Measurements from ENCODE around the gene MYO1E. TPM values are rescaled to one million over a fixed set of nuclear protein-coding genes. Genes with fewer than 3 reads are reported as not detected.
A peak's percentile ranks its signal among the peaks of the same experiment; 100 is the strongest.

Gene MYO1E
- total and polyA plus RNA-seq, 4 donors: 6.7 to 70.9 (median 21.6) TPM

DNA sequence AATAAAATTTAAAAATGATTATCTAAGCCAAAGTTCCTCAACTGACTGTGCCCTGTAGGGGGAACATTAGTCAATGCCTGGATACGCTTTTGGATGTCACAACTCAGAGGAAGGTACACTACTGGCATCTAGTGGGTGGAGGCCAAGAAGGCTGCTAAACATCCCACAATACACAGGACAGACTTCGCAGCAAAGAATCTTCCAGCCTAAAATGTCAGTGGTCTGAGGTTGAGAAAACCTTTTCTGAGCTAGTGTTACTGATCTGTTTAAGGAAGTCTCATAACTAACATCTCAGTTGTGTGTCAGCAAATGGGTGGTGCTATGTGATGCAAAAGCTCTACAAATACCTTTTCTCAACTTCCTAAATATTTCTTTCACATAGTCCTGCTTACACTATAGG, 186.9 kb downstream of the MYO1E start:
- Histone ChIP-seq H3K4me3 (ENCODE audit: low read depth in 1 of 3, low read length in 3 of 3) (no peak overlapping the region), H3K36me3 (ENCODE audit: control insufficient read depth in 4 of 4, insufficient read depth in 3 of 4, low read depth in 1 of 4, low read length in 3 of 4) (peaks cover 8 to 49% (median 27%) of the 10 kb centered on the region in 4 donors)
- TF ChIP-seq EGR1 (IDR thresholded peaks at IDR 0.05; ENCODE audit: low read depth in 2 of 2): no peak
- peak; percentile 15 to 25 for TF ChIP-seq RAD21 (IDR thresholded peaks at IDR 0.05)

GRCh38 chr15:59180945-59181600, 191.6 kb downstream of the MYO1E start:
- Histone ChIP-seq H3K9ac (ENCODE audit: low read depth in 1 of 2, low read length in 2 of 2) (no peak overlapping the region), H3K36me3 (ENCODE audit: control insufficient read depth in 4 of 4, insufficient read depth in 3 of 4, low read depth in 1 of 4, low read length in 3 of 4) (peaks cover 0 to 38% (median 15%) of the 10 kb centered on the region in 4 donors), H3K4me1 (ENCODE audit: control insufficient read depth in 4 of 4, insufficient read depth in 4 of 4, low read length in 3 of 4) (no peaks in the 10 kb centered on the region), H3K27me3 (ENCODE audit: control insufficient read depth in 4 of 4, insufficient read depth in 4 of 4, low read length in 3 of 4) (no peaks in the 10 kb centered on the region), H3K9me3 (ENCODE audit: control insufficient read depth in 4 of 4, low read length in 3 of 4) (peaks cover 0 to 4% (median 0%) of the 10 kb centered on the region in 4 donors), H3K4me3 (ENCODE audit: low read depth in 1 of 3, low read length in 3 of 3) (no peak overlapping the region), H3K27ac (ENCODE audit: low read depth in 1 of 2, low read length in 2 of 2) (no peak overlapping the region)
- WGBS: 77% methylated on average over 5 of the region's 5 CpGs
- DNase-seq (ENCODE audit: low spot score): no peak
- TF ChIP-seq HNF4A (conservative IDR thresholded peaks at IDR 0.05) (no peak), NR2F2 (IDR thresholded peaks at IDR 0.05) (peak; percentile 22)

More for the DNA sequence above, 186.9 kb downstream of the MYO1E start:
- no peak for DNase-seq (ENCODE audit: low spot score)
- no peak overlapping the region for H3K9ac ChIP-seq (ENCODE audit: low read depth in 1 of 2, low read length in 2 of 2)
- peaks cover 0 to 4% (median 0%) of the 10 kb centered on the region in 4 donors for H3K9me3 ChIP-seq (ENCODE audit: control insufficient read depth in 4 of 4, low read length in 3 of 4)
- no peaks in the 10 kb centered on the region for H3K27me3 ChIP-seq (ENCODE audit: control insufficient read depth in 4 of 4, insufficient read depth in 4 of 4, low read length in 3 of 4)
- H3K4me1 ChIP-seq (ENCODE audit: control insufficient read depth in 4 of 4, insufficient read depth in 4 of 4, low read length in 3 of 4): no peaks in the 10 kb centered on the region
- 88% methylated on average over 2 of the region's 2 CpGs for WGBS
- H3K27ac ChIP-seq (ENCODE audit: low read depth in 1 of 2, low read length in 2 of 2): no peak overlapping the region

- Histone ChIP-seq H3K9ac (ENCODE audit: low read depth in 1 of 2, low read length in 2 of 2) (no peak overlapping the region), H3K36me3 (ENCODE audit: control insufficient read depth in 4 of 4, insufficient read depth in 3 of 4, low read depth in 1 of 4, low read length in 3 of 4) (peaks cover 0 to 37% (median 12%) of the 10 kb centered on the region in 4 donors), H3K4me1 (ENCODE audit: control insufficient read depth in 4 of 4, insufficient read depth in 4 of 4, low read length in 3 of 4) (no peaks in the 10 kb centered on the region), H3K9me3 (ENCODE audit: control insufficient read depth in 4 of 4, low read length in 3 of 4) (peaks cover 0 to 4% (median 0%) of the 10 kb centered on the region in 4 donors), H3K4me3 (ENCODE audit: low read depth in 1 of 3, low read length in 3 of 3) (no peak overlapping the region), H3K27me3 (ENCODE audit: control insufficient read depth in 4 of 4, insufficient read depth in 4 of 4, low read length in 3 of 4) (no peaks in the 10 kb centered on the region), H3K27ac (ENCODE audit: low read depth in 1 of 2, low read length in 2 of 2) (no peak overlapping the region)
- TF ChIP-seq MAX (IDR thresholded peaks at IDR 0.05) (no peak), JUND (IDR thresholded peaks at IDR 0.05) (no peak), SP1 (IDR thresholded peaks at IDR 0.05) (no peak), HNF4G (IDR thresholded peaks at IDR 0.05) (no peak), NR2F2 (IDR thresholded peaks at IDR 0.05) (no peak), FOXA1 (IDR thresholded peaks at IDR 0.05) (no peak), TAF1 (conservative IDR thresholded peaks at IDR 0.05) (no peak), RXRA (IDR thresholded peaks at IDR 0.05) (no peak), FOXA2 (IDR thresholded peaks at IDR 0.05) (no peak), RAD21 (IDR thresholded peaks at IDR 0.05) (no peak), YY1 (IDR thresholded peaks at IDR 0.05) (no peak), ATF3 (IDR thresholded peaks at IDR 0.05) (no peak), ZBTB33 (IDR thresholded peaks at IDR 0.05) (no peak), CTCF (IDR thresholded peaks at IDR 0.05; ENCODE audit: low read depth, low read length, missing input control) (no peak), EGR1 (IDR thresholded peaks at IDR 0.05; ENCODE audit: low read depth in 2 of 2) (no peak)
- TF ChIP-seq, protein P1, sequence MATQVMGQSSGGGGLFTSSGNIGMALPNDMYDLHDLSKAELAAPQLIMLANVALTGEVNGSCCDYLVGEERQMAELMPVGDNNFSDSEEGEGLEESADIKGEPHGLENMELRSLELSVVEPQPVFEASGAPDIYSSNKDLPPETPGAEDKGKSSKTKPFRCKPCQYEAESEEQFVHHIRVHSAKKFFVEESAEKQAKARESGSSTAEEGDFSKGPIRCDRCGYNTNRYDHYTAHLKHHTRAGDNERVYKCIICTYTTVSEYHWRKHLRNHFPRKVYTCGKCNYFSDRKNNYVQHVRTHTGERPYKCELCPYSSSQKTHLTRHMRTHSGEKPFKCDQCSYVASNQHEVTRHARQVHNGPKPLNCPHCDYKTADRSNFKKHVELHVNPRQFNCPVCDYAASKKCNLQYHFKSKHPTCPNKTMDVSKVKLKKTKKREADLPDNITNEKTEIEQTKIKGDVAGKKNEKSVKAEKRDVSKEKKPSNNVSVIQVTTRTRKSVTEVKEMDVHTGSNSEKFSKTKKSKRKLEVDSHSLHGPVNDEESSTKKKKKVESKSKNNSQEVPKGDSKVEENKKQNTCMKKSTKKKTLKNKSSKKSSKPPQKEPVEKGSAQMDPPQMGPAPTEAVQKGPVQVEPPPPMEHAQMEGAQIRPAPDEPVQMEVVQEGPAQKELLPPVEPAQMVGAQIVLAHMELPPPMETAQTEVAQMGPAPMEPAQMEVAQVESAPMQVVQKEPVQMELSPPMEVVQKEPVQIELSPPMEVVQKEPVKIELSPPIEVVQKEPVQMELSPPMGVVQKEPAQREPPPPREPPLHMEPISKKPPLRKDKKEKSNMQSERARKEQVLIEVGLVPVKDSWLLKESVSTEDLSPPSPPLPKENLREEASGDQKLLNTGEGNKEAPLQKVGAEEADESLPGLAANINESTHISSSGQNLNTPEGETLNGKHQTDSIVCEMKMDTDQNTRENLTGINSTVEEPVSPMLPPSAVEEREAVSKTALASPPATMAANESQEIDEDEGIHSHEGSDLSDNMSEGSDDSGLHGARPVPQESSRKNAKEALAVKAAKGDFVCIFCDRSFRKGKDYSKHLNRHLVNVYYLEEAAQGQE (IDR thresholded peaks at IDR 0.05): no peak
- 95% methylated on average over 5 of the region's 5 CpGs for WGBS
- no peak for DNase-seq (ENCODE audit: low spot score)
These were observed 193.0 kb downstream of the MYO1E start for GRCh38 chr15:59179717-59180116.

Data from liver (tissue), 9 donors.